Measurements from ENCODE around the gene GH1.
"Not testable (repeated sequence)": the region's sequence is repeated elsewhere in the genome, so short reads cannot be mapped to it uniquely, and the experiment has no call there.

The GH1 gene

DNA sequence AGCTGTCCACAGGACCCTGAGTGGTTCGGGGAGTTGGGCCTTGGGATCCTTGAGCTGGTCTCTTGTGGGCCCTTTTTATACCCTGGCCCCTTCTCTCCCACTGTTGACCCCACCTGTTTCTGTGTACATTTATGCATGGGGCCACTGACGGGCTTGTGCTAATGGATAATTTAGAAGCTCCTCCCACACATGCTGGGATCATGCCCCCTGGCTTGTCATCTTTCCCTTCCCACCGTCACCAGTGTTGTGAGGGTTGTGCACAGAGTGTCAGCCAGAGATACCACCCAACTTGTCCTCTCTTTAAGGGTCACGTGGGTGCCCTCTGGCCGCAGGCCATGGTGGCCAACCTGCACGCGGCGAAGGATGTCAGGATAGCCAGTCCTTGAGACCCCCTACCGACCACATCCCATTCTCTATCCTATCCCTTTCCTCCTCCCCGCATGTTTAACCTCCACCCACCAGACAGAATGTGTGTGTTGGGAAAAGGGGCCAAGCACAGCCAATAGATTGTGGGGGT, at the start of gene GH1:
GH1 (minus strand) TSS at position 51 of the 517 bp plus-strand sequence. CDS start 63 bp downstream, outside the sequence.
- DNase-seq, result not testable (repeated sequence)

DNA sequence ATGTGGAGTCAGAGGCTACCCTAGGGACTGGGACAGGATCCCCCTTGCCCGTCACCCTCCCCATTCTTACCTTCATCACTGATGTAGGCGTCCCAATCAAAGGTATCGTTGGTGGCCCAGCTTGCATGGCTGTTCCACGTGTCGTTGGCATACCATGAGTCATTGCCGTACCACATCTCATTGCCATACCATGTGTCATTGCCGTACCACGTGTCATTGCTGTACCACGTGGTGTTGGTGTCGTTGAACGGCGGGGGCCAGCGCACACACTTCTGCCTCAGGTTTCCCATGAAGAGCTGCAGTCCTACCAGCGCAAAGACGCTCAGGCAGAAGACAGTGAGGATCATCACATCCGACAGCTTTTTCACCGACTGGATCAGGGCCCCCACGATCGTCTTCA, 49.3 kb upstream of the GH1 start:
- no peak for DNase-seq

DNA sequence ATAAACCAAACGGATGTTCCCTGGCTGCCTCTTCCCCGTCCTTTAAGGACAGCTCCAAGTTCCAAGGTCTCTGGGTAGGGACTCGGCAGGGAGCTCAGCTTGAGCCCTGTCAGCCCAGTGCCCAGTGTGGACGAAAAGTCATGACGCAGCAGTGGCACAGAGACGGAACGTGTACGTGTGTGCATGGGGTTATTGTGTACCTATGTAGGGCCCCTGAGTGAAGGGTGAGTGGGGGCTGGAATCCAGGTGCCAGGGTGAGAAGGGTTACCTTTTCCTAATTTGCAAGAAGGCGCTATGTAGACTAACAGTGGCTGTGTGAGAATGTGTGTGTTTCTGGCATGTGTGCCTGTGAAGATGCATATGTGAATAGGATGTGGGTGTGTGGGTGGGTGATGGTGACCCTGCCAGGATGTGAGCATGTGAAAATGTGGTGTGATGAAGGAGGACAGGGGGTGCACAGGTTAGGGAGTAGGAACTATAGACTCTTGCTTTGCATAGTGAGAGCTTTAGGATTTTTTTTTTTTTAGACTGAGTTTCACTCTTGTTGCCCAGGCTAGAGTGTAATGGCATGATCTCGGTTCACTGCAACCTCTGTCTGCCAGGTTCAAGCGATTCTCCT, 48.1 kb upstream of the GH1 start:
- no peak for DNase-seq

DNA sequence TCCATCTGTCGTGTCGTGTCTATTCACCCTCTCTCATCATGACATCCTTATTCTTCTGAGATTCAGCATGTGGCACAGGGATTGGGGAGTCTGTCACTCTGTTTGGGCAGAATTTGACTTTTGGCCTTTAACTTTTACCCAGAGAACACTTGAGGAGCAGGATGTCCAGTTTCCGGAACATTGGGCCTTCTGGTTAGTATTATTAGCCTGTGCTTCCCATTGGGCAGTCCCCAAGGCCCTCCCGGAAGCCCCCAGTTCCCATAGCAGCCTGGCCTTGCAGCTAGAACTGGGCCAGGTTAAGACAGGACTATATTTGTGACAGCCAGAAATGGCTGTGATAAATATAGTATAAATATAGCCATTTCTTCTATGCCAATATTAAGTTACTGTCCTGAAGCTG, 44.5 kb upstream of the GH1 start:
- DNase-seq, result no peak

DNA sequence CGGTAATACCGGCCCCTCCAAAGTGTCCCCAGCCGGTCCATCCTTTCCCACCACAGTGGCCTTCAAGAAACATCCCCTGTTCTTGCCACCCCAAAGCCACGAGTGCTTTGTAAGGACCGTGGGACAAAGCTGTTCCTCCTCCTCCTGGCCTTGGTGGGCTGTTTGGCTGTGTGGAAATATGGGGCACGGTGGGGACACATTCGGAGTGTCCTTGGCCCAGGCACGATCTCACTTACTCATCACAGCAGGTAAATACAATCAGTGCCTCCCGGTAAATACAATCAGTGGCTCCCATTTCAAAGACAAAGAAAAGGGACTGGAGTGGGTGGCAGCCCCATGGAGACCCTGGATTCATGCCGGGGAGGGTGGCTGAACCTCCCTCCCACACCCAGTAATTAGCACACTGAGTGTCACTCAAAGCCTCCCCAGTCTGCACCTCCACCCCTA, 43.7 kb upstream of the GH1 start:
- no peak for DNase-seq

DNA sequence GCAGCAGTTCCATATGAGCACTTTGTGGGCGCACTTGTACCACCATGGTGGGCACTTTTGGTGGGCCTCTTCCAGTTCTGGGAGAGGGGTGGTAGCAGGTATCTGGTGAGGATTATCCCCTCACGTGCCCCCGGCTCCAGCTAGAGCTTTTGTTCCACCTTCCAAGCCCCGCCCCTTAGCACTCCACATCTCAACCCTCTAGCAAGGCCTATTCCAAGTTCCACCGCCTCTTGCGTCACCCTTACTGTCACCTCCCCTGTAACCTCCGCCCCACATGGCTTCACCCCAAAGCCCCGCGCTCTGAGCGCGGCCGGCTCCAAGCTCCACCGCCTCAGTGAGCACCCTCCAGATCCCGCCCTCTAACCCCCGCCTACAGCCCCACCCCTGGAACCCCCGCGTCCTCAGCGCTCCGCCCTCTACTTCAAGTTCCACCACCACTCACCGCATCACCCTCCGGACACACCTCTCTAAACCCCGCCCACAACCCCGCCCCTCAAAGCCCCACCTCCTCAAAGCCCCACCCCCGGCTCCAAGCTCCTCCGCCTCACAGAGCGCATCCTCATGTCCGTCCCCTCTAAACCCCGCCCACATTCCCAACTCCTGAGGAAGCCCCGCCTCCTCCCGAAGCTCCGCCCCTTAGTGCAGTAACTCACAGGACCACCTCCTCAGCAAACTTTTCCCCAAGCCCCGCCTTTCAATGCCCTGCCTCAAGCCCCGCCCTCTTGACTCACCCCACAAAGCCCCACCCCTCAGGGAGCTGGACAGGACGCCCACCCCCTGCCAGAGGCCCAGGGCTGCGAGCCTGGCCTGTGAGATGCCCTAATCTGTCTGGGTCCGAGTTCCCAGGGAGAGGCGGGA, 42.9 kb upstream of the GH1 start:
- peak; percentile 44 for DNase-seq

DNA sequence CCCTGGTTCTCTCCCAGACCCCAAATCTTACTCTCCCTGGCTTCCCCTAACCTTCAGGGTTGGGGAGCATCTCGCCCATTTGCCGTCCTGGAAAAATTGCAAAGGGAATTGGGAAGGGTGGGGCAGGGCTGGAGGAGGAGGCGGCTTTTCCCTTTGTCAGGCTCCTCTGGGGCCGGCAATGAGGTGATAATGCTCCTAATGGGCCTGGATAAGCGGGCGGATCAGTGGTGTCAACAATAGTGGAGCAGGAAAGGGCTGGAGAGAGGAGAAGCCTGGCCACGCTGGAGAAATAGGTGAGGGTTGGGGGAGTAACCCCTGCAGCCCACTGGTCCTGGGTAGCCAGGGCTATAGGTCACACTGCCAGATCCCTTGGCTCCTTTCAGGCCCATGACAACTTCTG, 41.8 kb upstream of the GH1 start:
- no peak for DNase-seq

DNA sequence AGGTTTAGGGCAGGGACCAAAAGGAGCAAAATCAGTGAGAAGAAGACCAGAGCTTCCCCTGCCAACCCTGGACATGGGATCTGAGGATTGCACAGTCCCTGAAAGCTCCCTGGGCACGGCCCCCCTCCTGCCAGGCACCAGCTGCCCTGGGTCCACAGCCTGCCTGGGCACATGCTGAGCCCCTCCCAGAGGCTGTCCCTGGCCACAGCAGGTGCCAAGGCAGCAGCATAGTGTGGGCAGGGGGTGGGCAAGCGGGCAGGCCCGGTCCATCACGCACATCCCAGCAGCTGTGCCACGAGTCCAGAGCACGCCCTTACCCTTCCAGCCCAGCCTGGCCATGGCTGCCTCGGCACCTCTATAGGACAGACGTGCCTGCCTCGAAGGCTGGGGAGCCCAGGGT, 41.4 kb upstream of the GH1 start:
- DNase-seq, result no peak

DNA sequence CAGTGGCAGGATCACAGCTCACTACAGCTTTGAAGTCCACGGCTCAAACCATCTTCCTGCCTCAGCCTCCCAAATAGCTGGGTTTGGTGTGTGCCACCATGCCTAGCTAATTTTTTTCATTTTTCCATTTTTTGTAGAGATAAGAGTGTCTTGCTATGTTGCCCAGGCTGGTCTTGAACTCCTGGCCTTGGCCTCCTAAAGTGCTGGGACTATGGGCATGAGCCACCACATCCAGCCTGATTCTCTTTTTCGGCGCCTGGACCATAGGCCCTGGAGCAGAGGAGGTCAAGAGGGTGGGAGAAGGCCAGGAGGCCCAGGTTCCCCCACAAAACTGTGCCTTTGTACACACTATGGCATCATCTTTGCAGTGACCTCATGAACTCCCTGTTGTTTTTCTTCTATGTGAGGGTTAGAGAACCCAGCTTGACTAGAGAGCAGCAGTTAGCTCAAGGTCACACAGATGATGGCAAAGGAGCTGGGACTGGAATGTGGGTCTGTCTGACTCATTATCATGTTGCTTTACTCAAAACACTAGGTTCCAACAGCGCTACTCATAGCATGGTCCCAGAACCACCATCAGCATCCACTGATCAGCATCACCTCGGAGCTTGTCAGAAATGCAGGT, 37.8 kb upstream of the GH1 start:
- no peak for DNase-seq

DNA sequence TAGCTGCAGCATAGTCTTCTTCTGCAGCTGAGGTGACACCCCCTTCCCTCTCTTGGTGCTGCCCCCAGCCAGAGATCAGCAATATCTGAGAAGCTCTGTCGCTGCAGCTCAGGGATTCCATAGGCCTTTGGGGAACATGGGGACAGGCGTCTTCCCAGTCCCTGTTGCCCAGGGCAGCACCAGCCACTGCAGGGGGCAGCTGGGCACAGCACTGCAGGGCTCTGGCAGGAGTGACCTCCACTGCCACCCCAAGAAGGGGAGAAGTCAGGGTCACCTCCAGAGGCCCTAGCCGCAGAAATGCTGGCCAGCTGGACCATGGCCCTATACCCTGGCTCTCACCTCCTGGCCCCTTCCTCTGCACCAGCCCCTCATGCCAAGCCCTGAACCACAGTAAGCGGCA, 37.2 kb upstream of the GH1 start:
- no peak for DNase-seq

DNA sequence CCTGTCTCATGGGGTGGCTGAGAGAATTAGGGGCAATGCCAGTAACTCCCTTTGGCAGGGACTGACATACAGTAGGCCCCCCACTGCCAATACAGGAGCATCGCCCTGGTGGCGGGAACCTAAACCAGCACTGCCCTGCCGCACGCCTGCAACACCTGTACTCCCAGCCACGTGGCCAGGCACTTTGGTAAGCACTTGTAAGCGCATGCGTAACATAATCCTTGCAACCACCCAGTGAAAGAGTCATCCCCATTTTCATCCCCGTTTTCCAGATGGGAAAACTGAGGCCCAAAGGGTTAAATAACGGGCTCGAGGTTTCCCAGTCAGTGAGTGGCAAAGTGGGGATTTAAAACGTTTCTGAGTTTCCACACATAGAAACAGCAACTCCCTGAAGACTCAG, 36.6 kb upstream of the GH1 start:
- DNase-seq, result no peak

DNA sequence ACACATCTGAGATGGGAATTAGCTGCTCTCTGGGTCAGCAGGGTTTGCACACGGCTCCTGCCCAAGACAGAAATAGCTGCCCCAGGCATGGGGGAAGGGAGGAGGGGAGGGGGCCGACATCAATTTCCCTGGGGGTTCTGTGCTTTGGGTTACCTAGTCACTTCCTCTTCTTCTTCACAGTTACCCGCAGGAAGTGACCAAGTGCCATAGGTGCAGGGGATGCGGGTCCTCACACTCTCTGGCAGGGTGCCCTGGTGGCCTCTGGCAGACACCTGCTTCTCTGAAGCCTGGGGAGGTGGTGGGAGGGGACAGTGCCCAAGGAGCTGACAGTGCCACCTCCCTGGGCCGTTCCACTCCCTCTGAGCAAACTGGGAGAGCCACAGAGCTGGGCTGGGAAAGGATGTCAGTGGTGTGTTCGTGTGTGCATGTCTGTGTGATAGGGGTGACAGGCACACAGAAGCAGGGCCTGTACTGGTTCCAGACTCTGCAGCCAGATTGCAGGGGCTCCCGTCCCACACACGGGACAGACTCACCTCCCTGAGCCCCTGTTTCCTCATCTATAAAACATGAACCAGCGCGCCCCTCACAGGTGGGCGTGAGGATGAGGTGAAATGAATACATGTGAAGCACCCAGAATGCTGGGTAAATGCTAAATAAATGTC, 35.9 kb upstream of the GH1 start:
- DNase-seq, result peak; percentile 4

DNA sequence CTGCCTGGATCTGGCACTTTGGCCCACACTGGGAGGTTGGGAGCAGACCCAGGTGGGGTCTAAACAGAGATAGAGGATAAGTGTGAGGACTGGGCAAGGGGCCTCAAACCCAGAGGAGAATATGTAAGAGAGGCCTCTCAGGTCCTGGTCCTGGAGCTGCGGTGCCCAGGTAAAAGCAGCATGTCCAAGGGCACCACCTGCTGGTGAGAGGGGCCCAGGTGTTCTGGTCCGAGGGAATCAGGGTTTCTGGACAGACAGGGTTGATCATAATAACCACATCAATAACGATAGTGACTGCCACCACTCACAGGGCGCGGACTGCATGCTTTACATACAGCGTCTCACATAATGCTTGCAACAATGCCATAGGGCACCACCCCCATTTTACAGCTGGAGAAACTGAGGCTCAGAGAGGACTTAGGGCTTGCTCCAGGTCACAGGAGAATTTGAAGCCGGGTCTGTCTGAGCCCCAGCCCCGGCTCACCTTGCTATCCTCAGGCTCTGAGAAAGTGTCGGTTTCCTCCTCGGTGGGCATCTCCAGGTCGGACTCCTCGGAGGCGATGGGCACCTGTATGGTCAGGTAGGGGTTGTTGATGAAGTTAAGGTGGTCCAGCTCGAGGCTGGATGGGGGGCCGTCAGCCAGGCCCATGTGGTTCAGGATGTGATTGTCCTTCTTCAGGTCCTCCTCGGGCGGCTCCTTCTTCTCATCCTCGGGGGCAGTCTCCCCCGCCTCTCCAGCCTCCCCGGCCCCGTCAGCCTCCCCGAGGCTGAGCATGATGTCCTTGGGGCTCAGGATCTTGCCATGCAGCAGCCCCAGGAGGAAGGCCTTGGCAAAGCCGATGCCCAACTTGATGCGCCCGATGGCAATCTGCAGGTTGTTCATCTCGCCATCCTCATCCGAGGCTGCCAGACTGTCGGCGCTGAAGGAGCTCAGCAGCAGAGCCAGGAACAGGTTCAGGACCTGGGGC, 32.6 kb upstream of the GH1 start:
- DNase-seq, result no peak

DNA sequence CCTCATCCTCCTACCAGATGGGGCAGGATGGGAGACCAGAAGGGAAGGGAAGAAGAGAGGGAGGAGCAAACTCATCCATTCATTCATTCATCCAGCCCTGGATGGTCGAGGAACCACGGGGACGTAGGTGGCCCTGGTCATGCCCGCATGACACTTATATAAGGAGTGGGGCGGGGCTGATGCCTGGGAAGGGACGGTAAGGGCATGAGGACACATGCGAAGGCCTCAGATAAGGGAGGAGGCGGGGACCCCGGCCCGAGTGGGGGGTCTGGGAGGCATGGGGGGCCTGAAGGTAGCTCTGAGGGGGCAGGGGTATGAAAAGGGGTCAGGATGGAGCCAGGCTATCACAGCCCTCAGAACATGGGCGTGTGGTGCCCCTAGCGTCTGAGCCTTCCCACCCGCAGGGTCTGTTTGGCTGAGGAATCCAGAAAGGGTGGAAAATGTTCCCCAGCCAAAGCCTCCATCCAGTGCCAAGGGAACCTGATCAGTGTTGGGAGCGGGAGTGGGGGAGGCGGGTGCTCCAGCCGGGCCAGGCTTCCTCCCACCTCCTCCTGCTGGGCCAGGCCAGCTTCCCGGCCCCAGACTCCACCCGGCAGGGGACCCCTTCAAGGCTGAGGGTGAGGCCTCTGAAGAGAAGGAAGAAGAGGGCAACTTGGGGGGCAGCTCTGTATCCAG, 31.1 kb upstream of the GH1 start:
- no peak for DNase-seq

DNA sequence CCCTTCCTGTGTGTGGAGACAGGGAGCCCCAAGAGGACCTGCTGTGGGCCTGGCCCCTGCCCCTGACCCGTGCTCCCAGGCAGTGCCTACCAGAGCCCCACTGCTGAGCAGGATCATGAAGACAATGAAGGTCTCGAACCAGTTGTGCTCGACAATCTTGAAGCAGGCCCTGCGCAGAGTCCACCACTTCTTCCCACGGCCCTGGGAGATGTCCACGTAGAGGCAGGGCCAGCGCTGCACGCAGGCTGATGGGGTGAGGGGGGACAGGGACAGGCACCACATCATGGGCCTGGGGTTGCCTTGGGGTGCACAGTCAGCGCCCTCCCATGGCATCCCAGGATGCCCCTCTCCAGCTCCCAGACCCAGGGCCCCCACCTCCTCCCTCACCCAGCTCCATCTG, 29.9 kb upstream of the GH1 start:
- no peak for DNase-seq

DNA sequence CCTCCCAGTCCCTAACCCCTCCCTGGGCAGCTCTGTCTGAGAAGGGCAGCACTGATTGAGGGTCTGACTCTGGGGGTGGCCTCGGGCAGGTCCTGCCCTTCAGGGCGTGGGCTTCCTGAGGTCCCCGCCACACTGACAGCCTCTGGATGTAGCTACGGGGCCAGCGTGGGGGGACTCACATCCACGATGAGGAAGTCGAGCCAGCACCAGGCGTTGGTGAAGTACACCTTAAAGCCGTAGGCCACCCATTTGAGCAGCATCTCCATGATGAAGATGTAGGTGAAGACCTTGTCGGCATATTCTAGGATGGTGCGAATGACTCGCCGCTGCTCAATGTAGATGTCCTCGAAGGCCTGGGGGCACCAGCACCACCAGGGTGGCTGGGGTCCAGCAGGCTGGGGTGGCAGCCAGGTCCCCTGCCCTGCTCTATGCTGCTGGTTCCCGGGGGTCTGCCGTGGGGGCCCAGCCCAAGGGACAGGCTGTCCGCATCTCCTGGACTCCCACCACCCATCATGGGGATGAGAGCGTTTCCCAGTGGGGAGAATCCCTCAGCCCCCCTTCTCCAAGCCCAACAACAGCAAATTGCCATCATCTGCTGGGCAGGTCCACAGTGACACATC, 29.2 kb upstream of the GH1 start:
- no peak for DNase-seq

DNA sequence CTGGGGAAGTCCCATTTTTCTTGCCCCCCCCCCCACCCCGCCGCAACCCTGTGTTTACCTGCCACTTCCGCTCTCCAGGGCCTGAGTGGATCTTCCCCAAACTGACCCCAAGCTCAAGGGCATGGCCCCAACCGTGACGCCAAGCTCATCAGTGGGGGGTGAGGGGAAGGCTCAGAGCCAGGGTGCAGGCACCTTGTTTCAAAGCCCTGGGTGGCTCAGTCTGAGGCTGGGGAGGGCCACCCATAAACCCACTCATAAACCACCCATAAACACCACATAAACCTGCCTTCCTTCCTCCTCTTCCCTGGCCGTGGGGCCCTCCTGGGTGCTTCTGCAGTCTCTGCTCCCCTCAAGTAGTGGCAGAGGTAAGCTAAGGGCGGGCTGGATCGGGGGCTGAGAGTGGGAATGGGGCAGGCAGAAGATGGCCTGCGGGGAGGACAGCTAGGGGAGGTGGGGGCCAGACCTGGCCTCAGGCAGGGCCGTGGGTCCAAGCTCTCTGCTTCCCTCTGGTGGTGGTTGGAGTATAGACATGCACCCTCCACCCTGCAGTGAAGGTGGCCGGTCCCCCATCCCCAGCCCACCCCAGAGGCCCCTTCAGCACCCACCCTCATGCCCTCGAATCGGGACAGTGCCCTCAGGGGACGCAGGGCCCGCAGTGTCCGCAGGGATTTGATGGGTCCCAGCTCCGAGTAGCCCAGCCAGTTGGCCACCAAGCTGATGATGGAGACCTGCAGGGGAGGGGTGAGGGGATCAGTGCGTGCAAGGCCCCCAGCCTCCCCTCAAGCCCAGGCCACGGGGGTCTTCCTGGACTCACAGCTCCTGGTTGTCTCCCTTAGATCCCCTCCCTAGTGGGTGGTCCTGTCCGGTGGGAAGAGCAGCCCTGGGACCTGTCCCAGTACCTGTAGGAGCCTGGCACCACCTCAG, 28.1 kb upstream of the GH1 start:
- DNase-seq, result no peak

DNA sequence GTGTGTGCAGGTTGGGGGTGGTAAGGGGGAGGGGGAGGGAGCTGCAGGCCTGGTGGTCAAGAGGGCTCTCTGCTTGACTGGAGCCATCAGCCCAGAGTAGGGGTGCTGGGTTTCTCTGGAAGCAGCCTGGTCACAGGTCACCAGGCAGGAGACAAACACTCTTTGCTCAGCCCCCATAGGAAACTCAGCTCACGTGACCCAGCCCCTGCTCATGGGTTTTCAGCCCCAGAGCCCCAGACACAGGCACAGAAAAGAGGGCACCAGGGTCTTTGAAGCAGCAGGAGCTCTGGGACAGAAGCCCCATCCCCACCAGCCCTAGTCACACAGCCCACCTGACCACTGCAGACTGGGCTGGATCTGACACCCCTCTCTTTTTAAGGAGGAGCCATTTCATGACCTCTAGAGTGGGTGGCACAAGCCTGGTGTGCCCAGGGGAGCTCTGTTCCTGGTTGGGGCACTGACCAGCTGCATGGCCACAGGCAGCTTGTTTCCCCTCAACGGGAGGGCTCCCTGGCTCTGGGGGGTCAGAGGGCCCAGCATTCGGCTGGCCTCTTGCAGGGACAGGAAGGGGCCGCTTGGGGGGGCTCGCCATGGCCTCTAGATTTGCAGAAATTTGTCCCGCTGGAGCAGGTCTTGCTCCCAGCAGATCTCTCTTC, 27.3 kb upstream of the GH1 start:
- no peak for DNase-seq

Data from NCI-H2029 treated with DMSO at 0.1 percent for 48 hours (cell line).